ENCODE data around the gene FAM53B.

Gene FAM53B

GRCh38 chr10:124622158-124622557, 122.0 kb downstream of the FAM53B start:
- no peak for TF ChIP-seq CTCF (IDR thresholded peaks at IDR 0.05; ENCODE audit: low read depth, low read length)
- no peak for DNase-seq (ENCODE audit: extremely low read depth, low read depth)

- DNase-seq (ENCODE audit: extremely low read depth, low read depth), result no peak
- no peak for TF ChIP-seq CTCF (IDR thresholded peaks at IDR 0.05; ENCODE audit: low read depth, low read length)
Measured at GRCh38 chr10:124621637-124622036, 122.5 kb downstream of the FAM53B start.

- no peak for TF ChIP-seq CTCF (IDR thresholded peaks at IDR 0.05; ENCODE audit: low read depth, low read length)
Measured at GRCh38 chr10:124619802-124620490, 124.2 kb downstream of the FAM53B start.

GRCh38 chr10:124619195-124619594, 125.0 kb downstream of the FAM53B start:
- no peak for DNase-seq (ENCODE audit: extremely low read depth, low read depth)
- no peak for TF ChIP-seq CTCF (IDR thresholded peaks at IDR 0.05; ENCODE audit: low read depth, low read length)

More at GRCh38 chr10:124619802-124620490, 124.2 kb downstream of the FAM53B start:
- no peak for DNase-seq (ENCODE audit: extremely low read depth, low read depth)

- no peak for DNase-seq (ENCODE audit: extremely low read depth, low read depth)
- no peak for TF ChIP-seq CTCF (IDR thresholded peaks at IDR 0.05; ENCODE audit: low read depth, low read length)
Measured at GRCh38 chr10:124618470-124619073, 125.6 kb downstream of the FAM53B start.

GRCh38 chr10:124616836-124617130, 127.4 kb downstream of the FAM53B start:
- TF ChIP-seq CTCF (IDR thresholded peaks at IDR 0.05; ENCODE audit: low read depth, low read length), result no peak
- DNase-seq (ENCODE audit: extremely low read depth, low read depth), result no peak

- no peak for TF ChIP-seq CTCF (IDR thresholded peaks at IDR 0.05; ENCODE audit: low read depth, low read length)
- no peak for DNase-seq (ENCODE audit: extremely low read depth, low read depth)
Measured at GRCh38 chr10:124616040-124616835, 127.9 kb downstream of the FAM53B start.

Measured in AG09319 (cell line).